GM12878 (cell line): ENCODE data around the gene TTC32. TPM values are rescaled to one million over a fixed set of nuclear protein-coding genes. Genes with fewer than 3 reads are reported as not detected.
A peak's percentile ranks its signal among the peaks of the same experiment; 100 is the strongest.

Experiments used
- BCL11A ChIP-seq: IDR thresholded peaks from 2 replicates; pipeline ENCODE4 v1.6.1; 2011; ENCODE audit warnings: low read depth, low read length
- BRCA1 ChIP-seq: IDR thresholded peaks from 2 replicates; pipeline ENCODE4 v1.6.1; 2011; ENCODE audit warnings: low read depth, low read length, improper control_type of control experiment
- CHD1 ChIP-seq: IDR thresholded peaks from 2 replicates; pipeline ENCODE4 v1.6.1; 2012; ENCODE audit warnings: low read depth, low read length, improper control_type of control experiment
- CREM ChIP-seq: IDR thresholded peaks from 2 replicates; pipeline ENCODE4 v1.6.1; 2014; ENCODE audit warnings: antibody characterized with exemption, low read depth
- DPF2 ChIP-seq: fragments of 450-650 bp; IDR thresholded peaks from 2 replicates; pipeline ENCODE4 v1.6.1; 2017; ENCODE audit warnings: mild to moderate bottlenecking
- EGR1 ChIP-seq, 2 experiments: IDR thresholded peaks; 1 replicate in 1 of 2; 2 replicates in 1 of 2; pipeline ENCODE4 v1.6.1; 2011 to 2012; ENCODE audit warnings: low read depth in 2 of 2, low read length in 2 of 2, borderline replicate concordance in 1 of 2, mild to moderate bottlenecking in 1 of 2, moderate library complexity in 1 of 2
- ELK1 ChIP-seq: IDR thresholded peaks from 2 replicates; pipeline ENCODE4 v1.6.1; 2012; ENCODE audit warnings: low read depth, low read length, improper control_type of control experiment
- FOS ChIP-seq: IDR thresholded peaks from 3 replicates; pipeline ENCODE4 v1.6.1; 2011; ENCODE audit warnings: borderline replicate concordance; ENCODE audit not compliant: insufficient read length; ENCODE audit errors: extremely low read depth
- IKZF2 ChIP-seq, 2 experiments: fragments of 450-650 bp; IDR thresholded peaks; 2 replicates each; pipeline ENCODE4 v1.6.1; 2017; ENCODE audit warnings: mild to moderate bottlenecking in 2 of 2, moderate library complexity in 2 of 2
- IRF3 ChIP-seq: fragments of 450-650 bp; IDR thresholded peaks from 2 replicates; pipeline ENCODE4 v1.6.1; 2014; ENCODE audit warnings: mild to moderate bottlenecking
- MEF2A ChIP-seq: IDR thresholded peaks from 2 replicates; pipeline ENCODE4 v1.6.1; 2011; ENCODE audit warnings: low read depth, mild to moderate bottlenecking, low read length, moderate library complexity; ENCODE audit not compliant: insufficient read depth
- NR2C1 ChIP-seq: fragments of 450-650 bp; IDR thresholded peaks from 2 replicates; pipeline ENCODE4 v1.6.1; 2017; ENCODE audit warnings: antibody characterized with exemption, mild to moderate bottlenecking, moderate library complexity
- POLR2AphosphoS2 ChIP-seq: IDR thresholded peaks from 2 replicates; pipeline ENCODE4 v1.6.1; 2011; ENCODE audit warnings: low read depth, mild to moderate bottlenecking, low read length, improper control_type of control experiment, moderate library complexity
- SREBF1 ChIP-seq: IDR thresholded peaks from 2 replicates; pipeline ENCODE4 v1.6.1; 2012; ENCODE audit warnings: mild to moderate bottlenecking, low read length
- SUPT20H ChIP-seq: IDR thresholded peaks from 2 replicates; pipeline ENCODE4 v1.6.1; 2011; ENCODE audit warnings: low read depth, mild to moderate bottlenecking, low read length, moderate library complexity, borderline replicate concordance; ENCODE audit not compliant: control insufficient read depth
- WRNIP1 ChIP-seq: IDR thresholded peaks from 2 replicates; pipeline ENCODE4 v1.6.1; 2011; ENCODE audit warnings: low read depth, low read length, improper control_type of control experiment, borderline replicate concordance
- ZNF592 ChIP-seq: fragments of 450-650 bp; IDR thresholded peaks from 2 replicates; pipeline ENCODE4 v1.6.1; 2017; ENCODE audit warnings: mild to moderate bottlenecking, moderate library complexity
- ZNF687 ChIP-seq: fragments of 450-650 bp; IDR thresholded peaks from 2 replicates; pipeline ENCODE4 v1.6.1; 2017; ENCODE audit warnings: mild to moderate bottlenecking, moderate library complexity
- ZZZ3 ChIP-seq: IDR thresholded peaks from 2 replicates; pipeline ENCODE4 v1.6.1; 2011; ENCODE audit warnings: low read depth; ENCODE audit not compliant: control insufficient read depth, insufficient read length
- polyA plus RNA-seq, 11 experiments: library from polyadenylated mRNA; depleted of rRNA in 4 of 11; unstranded in 6 of 11; stranded (reverse) in 5 of 11; fragments of >200 nt; fragmentation: Nextera tagmentation in 4 of 11; fragmentation: Illumina TruSeq in 1 of 11; extraction: Ambion mirVana in 4 of 11; extraction: Trizol in 1 of 11; gene quantifications; 1 replicate in 1 of 11; 2 replicates in 10 of 11; pipeline versions ENCODE4 v1.2.1 to v1.2.3, GENCODE V29; 2011 to 2016; ENCODE audit warnings: inconsistent platforms in 2 of 11, missing spikeins in 2 of 11, low read depth in 1 of 11
- total RNA-seq, 4 experiments: library from RNA; depleted of rRNA in 3 of 4; stranded (reverse); fragments of >200 nt in 3 of 4; fragmentation: Illumina TruSeq in 1 of 4; extraction: Trizol in 1 of 4; gene quantifications; 2 replicates each; pipeline versions ENCODE4 v1.2.1 to v1.2.3, GENCODE V29; 2013 to 2021

TTC32 gene
- total and polyA plus RNA-seq, 10 of the 15 experiments (the other 5 are each of a cell fraction or from before 2014, with no cell fraction given), result 11.1 to 30.0 (median 19.7) TPM

- no peak for TF ChIP-seq ZNF592
- peak; percentile 82 for TF ChIP-seq BRCA1
- no peak for TF ChIP-seq ZZZ3
- TF ChIP-seq BCL11A, result peak; percentile 9; the same call in 1 of the 2 replicates
- peak; percentile 75 for TF ChIP-seq POLR2AphosphoS2
- TF ChIP-seq MEF2A, result 0 out of 2 replicates have a peak, but pooled peaks have one; percentile 9
- TF ChIP-seq CREM, result 0 out of 2 replicates have a peak, but pooled peaks have one; percentile 33
- TF ChIP-seq EGR1 (IDR thresholded peaks at IDR 0.05; ENCODE audit: borderline replicate concordance in 1 of 2, low read depth in 2 of 2, low read length in 2 of 2), result 0 out of 3 replicates have a peak, but pooled peaks of 1 of the 2 experiments have one; percentile 28
- TF ChIP-seq DPF2, result peak; percentile 69; the same call in 1 of the 2 replicates
- TF ChIP-seq FOS, result no peak
- TF ChIP-seq IRF3, result no peak; the same call in 1 of the 2 replicates
- TF ChIP-seq IKZF2 (IDR thresholded peaks at IDR 0.05), result peak in 1 of 2 experiments; percentile 57; a peak in 3 of 4 replicates
- no peak for TF ChIP-seq WRNIP1
- no peak for TF ChIP-seq SUPT20H
- peak; percentile 54; the same call in 1 of the 2 replicates for TF ChIP-seq ZNF687
- peak; percentile 54 for TF ChIP-seq NR2C1
- TF ChIP-seq ELK1, result peak; percentile 67
- TF ChIP-seq SREBF1, result no peak
- TF ChIP-seq CHD1, result 0 out of 2 replicates have a peak, but pooled peaks have one; percentile 25
Observed at GRCh38 chr2:19901442-19902215, at the start of gene TTC32 (continued).
